ENCODE results near the gene ARMC2. TPM values are rescaled to one million over a fixed set of nuclear protein-coding genes. Genes with fewer than 3 reads are reported as not detected.
"Not testable (repeated sequence)": the region's sequence is repeated elsewhere in the genome, so short reads cannot be mapped to it uniquely, and the experiment has no call there.

Gene ARMC2
- total RNA-seq, 2 experiments from 2014 or later: 3.9 to 5.2 TPM

- ATAC-seq (no peak), DNase-seq (no peak)
- no peaks in the 10 kb centered on the region for H3K4me1 Mint-ChIP-seq
- H3K4me3 Mint-ChIP-seq: no peak overlapping the region
- peaks cover 14% of the 10 kb centered on the region for H3K36me3 Mint-ChIP-seq (ENCODE audit: low read depth)
- H3K9me3 Mint-ChIP-seq (ENCODE audit: low read depth): peaks cover 12% of the 10 kb centered on the region
- ChIA-PET POLR2A (no interaction called here), CTCF (no interaction called here)
- no peak overlapping the region for H3K27ac Mint-ChIP-seq
- intact Hi-C loops (cut with DNase I, micrococcal nuclease): no loop called here
- no peaks in the 10 kb centered on the region for H3K27me3 Mint-ChIP-seq
Observed at GRCh38 chr6:108974201-108974600, 126.0 kb downstream of the ARMC2 start.

GRCh38 chr6:108978638-108979037, 130.4 kb downstream of the ARMC2 start:
- CTCF ChIA-PET; ATAC-seq; H3K4me1 Mint-ChIP-seq; H3K27me3 Mint-ChIP-seq; H3K27ac Mint-ChIP-seq; DNase-seq; intact Hi-C loops (cut with DNase I, micrococcal nuclease); POLR2A ChIA-PET; H3K4me3 Mint-ChIP-seq: not testable (repeated sequence)
- peaks cover 27% of the 10 kb centered on the region for H3K36me3 Mint-ChIP-seq (ENCODE audit: low read depth)
- H3K9me3 Mint-ChIP-seq (ENCODE audit: low read depth): peaks cover 26% of the 10 kb centered on the region

GRCh38 chr6:108982154-108983113, 134.2 kb downstream of the ARMC2 start:
- Mint-ChIP-seq H3K27ac (no peak overlapping the region), H3K27me3 (no peaks in the 10 kb centered on the region), H3K4me3 (no peak overlapping the region), H3K36me3 (ENCODE audit: low read depth) (peaks cover 31% of the 10 kb centered on the region), H3K4me1 (no peaks in the 10 kb centered on the region), H3K9me3 (ENCODE audit: low read depth) (peaks cover 20% of the 10 kb centered on the region)
- ChIA-PET POLR2A (no interaction called here), CTCF (interaction anchor here (0.5 kb wide), 1 partner anchor 31 kb away, joined by 3 read pairs; no protein-coding TSS in a partner anchor)
- intact Hi-C loops (cut with DNase I, micrococcal nuclease): no loop called here
- ATAC-seq (no peak), DNase-seq (no peak)

- CTCF ChIA-PET: no interaction called here
- DNase-seq (no peak), ATAC-seq (no peak)
- POLR2A ChIA-PET: no interaction called here
- H3K9me3 Mint-ChIP-seq (ENCODE audit: low read depth): peaks cover 14% of the 10 kb centered on the region
- H3K27ac Mint-ChIP-seq: no peak overlapping the region
- H3K27me3 Mint-ChIP-seq: no peaks in the 10 kb centered on the region
- H3K4me3 Mint-ChIP-seq: no peak overlapping the region
- no peaks in the 10 kb centered on the region for H3K4me1 Mint-ChIP-seq
- H3K36me3 Mint-ChIP-seq (ENCODE audit: low read depth): peaks cover 24% of the 10 kb centered on the region
- intact Hi-C loops (cut with DNase I, micrococcal nuclease): no loop called here
Observed at GRCh38 chr6:108983151-108983550, 134.9 kb downstream of the ARMC2 start.

- ChIA-PET CTCF (interaction anchor here (1.0 kb wide), 1 partner anchor 14 kb away, joined by 3 read pairs; no protein-coding TSS in a partner anchor), POLR2A (no interaction called here)
- H3K27ac Mint-ChIP-seq: no peak overlapping the region
- no peaks in the 10 kb centered on the region for H3K27me3 Mint-ChIP-seq
- intact Hi-C loops (cut with DNase I, micrococcal nuclease): no loop called here
- peaks cover 4% of the 10 kb centered on the region for H3K9me3 Mint-ChIP-seq (ENCODE audit: low read depth)
- DNase-seq (no peak), ATAC-seq (no peak)
- no peak overlapping the region for H3K4me3 Mint-ChIP-seq
- peaks cover 25% of the 10 kb centered on the region for H3K36me3 Mint-ChIP-seq (ENCODE audit: low read depth)
- no peaks in the 10 kb centered on the region for H3K4me1 Mint-ChIP-seq
Observed at GRCh38 chr6:108985301-108985700, 137.1 kb downstream of the ARMC2 start.

GRCh38 chr6:108987156-108987555, 138.9 kb downstream of the ARMC2 start:
- Mint-ChIP-seq H3K36me3 (ENCODE audit: low read depth) (peaks cover 33% of the 10 kb centered on the region), H3K4me1 (no peaks in the 10 kb centered on the region), H3K4me3 (no peak overlapping the region), H3K9me3 (ENCODE audit: low read depth) (no peaks in the 10 kb centered on the region), H3K27ac (no peak overlapping the region), H3K27me3 (no peaks in the 10 kb centered on the region)
- no peak for ATAC-seq
- POLR2A ChIA-PET: no interaction called here
- no peak for DNase-seq
- CTCF ChIA-PET: interaction anchor here (1.2 kb wide), 1 partner anchor 86 kb away, joined by 3 read pairs; no protein-coding TSS in a partner anchor
- intact Hi-C loops (cut with DNase I, micrococcal nuclease): no loop called here

GRCh38 chr6:108988296-108988695, 140.1 kb downstream of the ARMC2 start:
- Mint-ChIP-seq H3K36me3 (ENCODE audit: low read depth) (peaks cover 33% of the 10 kb centered on the region), H3K27me3 (no peaks in the 10 kb centered on the region), H3K9me3 (ENCODE audit: low read depth) (no peaks in the 10 kb centered on the region), H3K4me3 (no peak overlapping the region), H3K4me1 (no peaks in the 10 kb centered on the region), H3K27ac (no peak overlapping the region)
- intact Hi-C loops (cut with DNase I, micrococcal nuclease): no loop called here
- CTCF ChIA-PET: no interaction called here
- POLR2A ChIA-PET: no interaction called here
- ATAC-seq (no peak), DNase-seq (no peak)

- Mint-ChIP-seq H3K27ac (no peak overlapping the region), H3K4me3 (no peak overlapping the region), H3K9me3 (ENCODE audit: low read depth) (no peaks in the 10 kb centered on the region), H3K4me1 (no peaks in the 10 kb centered on the region), H3K27me3 (no peaks in the 10 kb centered on the region), H3K36me3 (ENCODE audit: low read depth) (peaks cover 33% of the 10 kb centered on the region)
- ChIA-PET POLR2A (no interaction called here), CTCF (no interaction called here)
- DNase-seq: no peak
- intact Hi-C loops (cut with DNase I, micrococcal nuclease): no loop called here
- no peak for ATAC-seq
Observed at GRCh38 chr6:108988765-108989164, 140.5 kb downstream of the ARMC2 start.

GRCh38 chr6:108989700-108990099, 141.5 kb downstream of the ARMC2 start:
- ChIA-PET CTCF (interaction anchor here (0.6 kb wide), 1 partner anchor 1126 kb away, joined by 3 read pairs; no protein-coding TSS in a partner anchor), POLR2A (no interaction called here)

GRCh38 chr6:108993876-108994275, 145.7 kb downstream of the ARMC2 start:
- CTCF ChIA-PET: interaction anchor here (0.6 kb wide), 1 partner anchor 43 kb away, joined by 4 read pairs; no protein-coding TSS in a partner anchor
- POLR2A ChIA-PET: no interaction called here
- no peak for ATAC-seq

More at GRCh38 chr6:108989700-108990099, 141.5 kb downstream of the ARMC2 start:
- H3K36me3 Mint-ChIP-seq (ENCODE audit: low read depth): peaks cover 28% of the 10 kb centered on the region
- ATAC-seq (no peak), DNase-seq (no peak)
- intact Hi-C loops (cut with DNase I, micrococcal nuclease): no loop called here
- no peak overlapping the region for H3K4me3 Mint-ChIP-seq
- no peaks in the 10 kb centered on the region for H3K27me3 Mint-ChIP-seq
- no peaks in the 10 kb centered on the region for H3K4me1 Mint-ChIP-seq
- no peak overlapping the region for H3K27ac Mint-ChIP-seq
- no peaks in the 10 kb centered on the region for H3K9me3 Mint-ChIP-seq (ENCODE audit: low read depth)

GRCh38 chr6:108995296-108995695, 147.1 kb downstream of the ARMC2 start:
- no peaks in the 10 kb centered on the region for H3K9me3 Mint-ChIP-seq (ENCODE audit: low read depth)
- ATAC-seq (no peak), DNase-seq (no peak)
- no peak overlapping the region for H3K4me3 Mint-ChIP-seq
- no peak overlapping the region for H3K27ac Mint-ChIP-seq
- H3K27me3 Mint-ChIP-seq: no peaks in the 10 kb centered on the region
- ChIA-PET POLR2A (no interaction called here), CTCF (interaction anchor here (0.6 to 0.8 kb wide), 2 partner anchors 23 to 159 kb away, joined by 3 read pairs; no protein-coding TSS in a partner anchor)
- peaks cover 26% of the 10 kb centered on the region for H3K36me3 Mint-ChIP-seq (ENCODE audit: low read depth)
- no peaks in the 10 kb centered on the region for H3K4me1 Mint-ChIP-seq
- intact Hi-C loops (cut with DNase I, micrococcal nuclease): no loop called here

More at GRCh38 chr6:108993876-108994275, 145.7 kb downstream of the ARMC2 start:
- intact Hi-C loops (cut with DNase I, micrococcal nuclease): no loop called here
- Mint-ChIP-seq H3K4me3 (no peak overlapping the region), H3K9me3 (ENCODE audit: low read depth) (no peaks in the 10 kb centered on the region), H3K36me3 (ENCODE audit: low read depth) (peaks cover 25% of the 10 kb centered on the region), H3K4me1 (no peaks in the 10 kb centered on the region), H3K27ac (no peak overlapping the region), H3K27me3 (no peaks in the 10 kb centered on the region)
- no peak for DNase-seq

- Mint-ChIP-seq H3K27me3 (no peaks in the 10 kb centered on the region), H3K27ac (no peak overlapping the region), H3K9me3 (ENCODE audit: low read depth) (no peaks in the 10 kb centered on the region), H3K36me3 (ENCODE audit: low read depth) (peaks cover 22% of the 10 kb centered on the region), H3K4me3 (no peak overlapping the region), H3K4me1 (no peaks in the 10 kb centered on the region)
- CTCF ChIA-PET: interaction anchor here (1.0 kb wide), 1 partner anchor 40 kb away, joined by 3 read pairs; no protein-coding TSS in a partner anchor
- no peak for ATAC-seq
- POLR2A ChIA-PET: no interaction called here
- intact Hi-C loops (cut with DNase I, micrococcal nuclease): no loop called here
- DNase-seq: no peak
Observed at GRCh38 chr6:108996208-108996607, 148.0 kb downstream of the ARMC2 start.

Measured in activated CD4-positive, alpha-beta T cell treated with anti-CD3 and anti-CD28 coated beads for 36 hours (primary cell).